ENCODE data around the gene DBI.

- no peak for TF ChIP-seq CTCF (IDR thresholded peaks at IDR 0.05; ENCODE audit: low read length)
- no peak for TF ChIP-seq EZH2 (optimal IDR thresholded peaks at IDR 0.05; ENCODE audit: low read depth, low read length)
- TF ChIP-seq EZH2phosphoT487 (IDR thresholded peaks at IDR 0.05; ENCODE audit: low read length): no peak
Measured at GRCh38 chr2:119417908-119418307, 51.1 kb downstream of the DBI start.
